Dendritic cell treated with granulocyte-macrophage colony-stimulating factor and Interleukin-4, amounts not matched to agents 40 ng/mL and 50 ng/mL, for 4 days (primary cell): ENCODE data around the gene HEXA.
A peak's percentile ranks its signal among the peaks of the same experiment; 100 is the strongest.
"Not testable (repeated sequence)": the region's sequence is repeated elsewhere in the genome, so short reads cannot be mapped to it uniquely, and the experiment has no call there.

Experiments used
- H3K27ac Mint-ChIP-seq: one replicate; pipeline ENCODE4 v1.8.0; 2022; ENCODE audit warnings: mild to moderate bottlenecking, mixed read lengths
- H3K27me3 Mint-ChIP-seq: one replicate; pipeline ENCODE4 v1.8.0; 2022; ENCODE audit warnings: mild to moderate bottlenecking, mixed read lengths
- H3K36me3 Mint-ChIP-seq: one replicate; pipeline ENCODE4 v1.8.0; 2022; ENCODE audit warnings: low read depth, mixed read lengths
- H3K4me1 Mint-ChIP-seq: one replicate; pipeline ENCODE4 v1.8.0; 2022; ENCODE audit warnings: low read depth, mixed read lengths
- H3K4me3 Mint-ChIP-seq: one replicate; pipeline ENCODE4 v1.8.0; 2022; ENCODE audit warnings: mild to moderate bottlenecking, moderate library complexity, mixed read lengths
- H3K9me3 Mint-ChIP-seq: one replicate; pipeline ENCODE4 v1.8.0; 2022; ENCODE audit warnings: mixed read lengths
- intact Hi-C: fragments of 100-400 bp; cut with micrococcal nuclease; formaldehyde crosslinking; loops from one replicate; pipeline ENCODE4 v1.15.0; 2022

HEXA gene

GRCh38 chr15:72397796-72398588 lies 22.2 kb upstream of the HEXA start, which contains the start of gene TMEM202:
TMEM202 (plus strand) TSS chr15:72398305; CDS start chr15:72398327, 22 bp downstream.
- no peak within 1 kb of the TSS for H3K4me3 Mint-ChIP-seq
- H3K36me3 Mint-ChIP-seq, result no peaks in the 10 kb centered on the region
- peaks cover 23% of the 10 kb centered on the region for H3K4me1 Mint-ChIP-seq
- no peaks in the 10 kb centered on the region for H3K27me3 Mint-ChIP-seq
- intact Hi-C loops, result no loop called here
- H3K9me3 Mint-ChIP-seq, result no peaks in the 10 kb centered on the region
- H3K27ac Mint-ChIP-seq, result peak within 1 kb of the TSS; percentile 56

- intact Hi-C loops, H3K36me3 Mint-ChIP-seq, H3K9me3 Mint-ChIP-seq, H3K4me3 Mint-ChIP-seq, H3K27ac Mint-ChIP-seq, H3K27me3 Mint-ChIP-seq: not testable (repeated sequence)
- peaks cover 23% of the 10 kb centered on the region for H3K4me1 Mint-ChIP-seq
These were observed 20.5 kb upstream of the HEXA start for GRCh38 chr15:72396331-72396730.

- Mint-ChIP-seq H3K27ac (no peak overlapping the region), H3K9me3 (no peaks in the 10 kb centered on the region), H3K4me3 (no peak overlapping the region), H3K36me3 (no peaks in the 10 kb centered on the region), H3K27me3 (peaks cover 2% of the 10 kb centered on the region), H3K4me1 (peaks cover 7% of the 10 kb centered on the region)
- intact Hi-C loops, result no loop called here
These were observed 13.4 kb upstream of the HEXA start for GRCh38 chr15:72389231-72389630.

- Mint-ChIP-seq H3K27ac (no peak overlapping the region), H3K4me3 (no peak overlapping the region), H3K36me3 (no peaks in the 10 kb centered on the region), H3K9me3 (no peaks in the 10 kb centered on the region), H3K27me3 (peaks cover 4% of the 10 kb centered on the region), H3K4me1 (peaks cover 13% of the 10 kb centered on the region)
- intact Hi-C loops, result no loop called here
These were observed 11.9 kb upstream of the HEXA start for GRCh38 chr15:72387741-72388140.

- no peaks in the 10 kb centered on the region for H3K36me3 Mint-ChIP-seq
- intact Hi-C loops, result no loop called here
- H3K27ac Mint-ChIP-seq, result no peak overlapping the region
- peaks cover 2% of the 10 kb centered on the region for H3K27me3 Mint-ChIP-seq
- H3K4me3 Mint-ChIP-seq, result no peak overlapping the region
- H3K4me1 Mint-ChIP-seq, result peaks cover 45% of the 10 kb centered on the region
- no peaks in the 10 kb centered on the region for H3K9me3 Mint-ChIP-seq
These were observed 6.3 kb upstream of the HEXA start for GRCh38 chr15:72382146-72382545.

GRCh38 chr15:72380743-72381142 lies 4.9 kb upstream of the HEXA start:
- intact Hi-C loops, result no loop called here
- Mint-ChIP-seq H3K36me3 (peaks cover 10% of the 10 kb centered on the region), H3K27ac (no peak overlapping the region), H3K4me1 (peaks cover 56% of the 10 kb centered on the region), H3K9me3 (no peaks in the 10 kb centered on the region), H3K4me3 (no peak overlapping the region), H3K27me3 (peaks cover 2% of the 10 kb centered on the region)

GRCh38 chr15:72379856-72380430 lies 4.1 kb upstream of the HEXA start:
- peaks cover 2% of the 10 kb centered on the region for H3K27me3 Mint-ChIP-seq
- no peak overlapping the region for H3K4me3 Mint-ChIP-seq
- intact Hi-C loops, result loop anchor here (5.0 kb wide), 1 partner anchor 148 kb away; the partner anchor contains the start of gene PKM
- H3K9me3 Mint-ChIP-seq, result no peaks in the 10 kb centered on the region
- H3K36me3 Mint-ChIP-seq, result peaks cover 18% of the 10 kb centered on the region
- no peak overlapping the region for H3K27ac Mint-ChIP-seq
- peaks cover 49% of the 10 kb centered on the region for H3K4me1 Mint-ChIP-seq

GRCh38 chr15:72379106-72379505 lies 3.3 kb upstream of the HEXA start:
- not testable (repeated sequence) for H3K27ac Mint-ChIP-seq, H3K4me3 Mint-ChIP-seq, H3K27me3 Mint-ChIP-seq, H3K9me3 Mint-ChIP-seq
- Mint-ChIP-seq H3K4me1 (peaks cover 51% of the 10 kb centered on the region), H3K36me3 (peaks cover 26% of the 10 kb centered on the region)
- intact Hi-C loops, result loop anchor here (5.0 kb wide), 1 partner anchor 147 kb away; the partner anchor contains the start of gene PKM

- no peaks in the 10 kb centered on the region for H3K9me3 Mint-ChIP-seq
- peak overlapping the region; percentile 47 for H3K4me3 Mint-ChIP-seq
- H3K4me1 Mint-ChIP-seq, result peaks cover 58% of the 10 kb centered on the region
- intact Hi-C loops, result loop anchor here (5.0 kb wide), 1 partner anchor 145 kb away; the partner anchor contains the start of gene PKM
- H3K36me3 Mint-ChIP-seq, result peaks cover 34% of the 10 kb centered on the region
- no peaks in the 10 kb centered on the region for H3K27me3 Mint-ChIP-seq
- H3K27ac Mint-ChIP-seq, result peak overlapping the region; percentile 99
These were observed 1.5 kb upstream of the HEXA start for GRCh38 chr15:72377331-72377730.

GRCh38 chr15:72375501-72375845 lies 341 bp downstream of the HEXA start:
- no peaks in the 10 kb centered on the region for H3K9me3 Mint-ChIP-seq
- peaks cover 58% of the 10 kb centered on the region for H3K4me1 Mint-ChIP-seq
- peak overlapping the region; percentile 99 for H3K27ac Mint-ChIP-seq
- intact Hi-C loops, result loop anchor here (5.0 kb wide), 1 partner anchor 143 kb away; the partner anchor contains the start of gene PKM
- peak overlapping the region; percentile 99 for H3K4me3 Mint-ChIP-seq
- peaks cover 43% of the 10 kb centered on the region for H3K36me3 Mint-ChIP-seq
- H3K27me3 Mint-ChIP-seq, result no peaks in the 10 kb centered on the region

GRCh38 chr15:72372361-72372760 lies 3.5 kb downstream of the HEXA start:
- Mint-ChIP-seq H3K4me1 (peaks cover 65% of the 10 kb centered on the region), H3K27me3 (no peaks in the 10 kb centered on the region), H3K36me3 (peaks cover 56% of the 10 kb centered on the region), H3K9me3 (no peaks in the 10 kb centered on the region), H3K4me3 (peak overlapping the region; percentile 99), H3K27ac (peak overlapping the region; percentile 99)
- intact Hi-C loops, result no loop called here

- H3K27ac Mint-ChIP-seq, result peak overlapping the region; percentile 62
- H3K4me3 Mint-ChIP-seq, result peak overlapping the region; percentile 44
- peaks cover 55% of the 10 kb centered on the region for H3K36me3 Mint-ChIP-seq
- intact Hi-C loops, result loop anchor here (2.0 kb wide), 1 partner anchor 105 kb away; the partner anchor contains the start of gene ARIH1
- H3K4me1 Mint-ChIP-seq, result peaks cover 75% of the 10 kb centered on the region
- no peaks in the 10 kb centered on the region for H3K9me3 Mint-ChIP-seq
- no peaks in the 10 kb centered on the region for H3K27me3 Mint-ChIP-seq
These were observed 5.8 kb downstream of the HEXA start for GRCh38 chr15:72369964-72370363.

- Mint-ChIP-seq H3K4me3 (peak overlapping the region; percentile 57), H3K27ac (peak overlapping the region; percentile 62), H3K27me3 (no peaks in the 10 kb centered on the region), H3K4me1 (peaks cover 71% of the 10 kb centered on the region), H3K9me3 (no peaks in the 10 kb centered on the region), H3K36me3 (peaks cover 45% of the 10 kb centered on the region)
- intact Hi-C loops, result loop anchor here (2.0 kb wide), 1 partner anchor 106 kb away; the partner anchor contains the start of gene ARIH1
These were observed 6.9 kb downstream of the HEXA start for GRCh38 chr15:72368899-72369298.

GRCh38 chr15:72368325-72368724 lies 7.5 kb downstream of the HEXA start:
- Mint-ChIP-seq H3K9me3 (no peaks in the 10 kb centered on the region), H3K4me3 (peak overlapping the region; percentile 57), H3K4me1 (peaks cover 66% of the 10 kb centered on the region), H3K36me3 (peaks cover 39% of the 10 kb centered on the region), H3K27me3 (no peaks in the 10 kb centered on the region), H3K27ac (peak overlapping the region; percentile 62)
- intact Hi-C loops, result loop anchor here (2.0 kb wide), 1 partner anchor 106 kb away; the partner anchor contains the start of gene ARIH1
